OCI-LY1 (cell line): Measurements from ENCODE around the gene LIN9.
"Not testable (repeated sequence)": the region's sequence is repeated elsewhere in the genome, so short reads cannot be mapped to it uniquely, and the experiment has no call there.

ENCODE experiments used
- H2AFZ ChIP-seq: fragments of 200-600 bp; sonication (generic), shearing (Covaris generic); 2 replicates; pipeline ENCODE4 v1.6.0; 2014; ENCODE audit warnings: antibody characterized with exemption, mild to moderate bottlenecking, low read length
- H3F3A ChIP-seq: fragments of 200-600 bp; sonication (generic), shearing (Covaris generic); 2 replicates; pipeline ENCODE4 v1.6.0; 2014; ENCODE audit warnings: mild to moderate bottlenecking, antibody characterized with exemption, low read length, moderate library complexity; ENCODE audit not compliant: insufficient read depth
- H3K27ac ChIP-seq: fragments of 200-600 bp; sonication (generic); 2 replicates; pipeline ENCODE4 v1.5.1; 2014; ENCODE audit warnings: low read length, mixed run types, mild to moderate bottlenecking, low read depth; ENCODE audit not compliant: poor library complexity, severe bottlenecking
- H3K27me3 ChIP-seq: fragments of 200-600 bp; sonication (generic); 2 replicates; pipeline ENCODE4 v1.6.0; 2014; ENCODE audit warnings: antibody characterized with exemption, mild to moderate bottlenecking, low read length, moderate library complexity; ENCODE audit not compliant: insufficient read depth
- H3K36me3 ChIP-seq: fragments of 200-600 bp; sonication (generic); 2 replicates; pipeline ENCODE4 v1.6.1; 2014; ENCODE audit warnings: mild to moderate bottlenecking, antibody characterized with exemption, low read length, moderate library complexity, mixed read lengths; ENCODE audit not compliant: insufficient read depth
- H3K4me1 ChIP-seq: fragments of 200-600 bp; sonication (generic); 2 replicates; pipeline ENCODE4 v1.5.1; 2014; ENCODE audit warnings: mild to moderate bottlenecking, low read length, moderate library complexity; ENCODE audit not compliant: insufficient read depth, severe bottlenecking
- H3K4me2 ChIP-seq: fragments of 200-600 bp; sonication (generic), shearing (Covaris generic); 2 replicates; pipeline ENCODE4 v1.6.1; 2014; ENCODE audit warnings: low read length
- H3K4me3 ChIP-seq: fragments of 200-600 bp; sonication (generic); 2 replicates; pipeline ENCODE4 v1.5.1; 2014; ENCODE audit warnings: low read length, low read depth, mild to moderate bottlenecking, mixed read lengths; ENCODE audit not compliant: poor library complexity, severe bottlenecking
- H3K79me2 ChIP-seq: fragments of 200-600 bp; shearing (Covaris generic); 2 replicates; pipeline ENCODE4 v1.6.1; 2016; ENCODE audit warnings: mixed run types, low read length, mixed read lengths; ENCODE audit not compliant: insufficient read depth
- H3K9ac ChIP-seq: fragments of 200-600 bp; sonication (generic), shearing (Covaris generic); 2 replicates; pipeline ENCODE4 v1.6.1; 2014; ENCODE audit warnings: mild to moderate bottlenecking, low read length, mixed read lengths
- H3K9me2 ChIP-seq: fragments of 200-600 bp; sonication (generic), shearing (Covaris generic); 2 replicates; pipeline ENCODE4 v1.6.1; 2014; ENCODE audit warnings: low read depth, mild to moderate bottlenecking, low read length, mixed read lengths
- H3K9me3 ChIP-seq: fragments of 200-600 bp; shearing (Covaris generic); 2 replicates; pipeline ENCODE4 v1.6.1; 2014; ENCODE audit warnings: low read length, mixed read lengths
- H4K20me1 ChIP-seq: fragments of 200-600 bp; sonication (generic), shearing (Covaris generic); 2 replicates; pipeline ENCODE4 v1.6.0; 2016; ENCODE audit warnings: mild to moderate bottlenecking, low read length; ENCODE audit not compliant: insufficient read depth
- EZH2 ChIP-seq: fragments of 200-600 bp; sonication (generic), shearing (Covaris generic); IDR thresholded peaks from 2 replicates; pipeline ENCODE4 v1.8.0; 2017; ENCODE audit warnings: borderline replicate concordance, mixed run types, mild to moderate bottlenecking, antibody characterized with exemption, low read length, moderate library complexity, mixed read lengths
- TF ChIP-seq, protein P1 (sequence below): fragments of 200-600 bp; sonication (generic), shearing (Covaris generic); IDR thresholded peaks from 2 replicates; pipeline ENCODE4 v1.5.1; 2017; ENCODE audit warnings: mild to moderate bottlenecking, antibody characterized with exemption, low read length, moderate library complexity, mixed read lengths

LIN9 gene

DNA sequence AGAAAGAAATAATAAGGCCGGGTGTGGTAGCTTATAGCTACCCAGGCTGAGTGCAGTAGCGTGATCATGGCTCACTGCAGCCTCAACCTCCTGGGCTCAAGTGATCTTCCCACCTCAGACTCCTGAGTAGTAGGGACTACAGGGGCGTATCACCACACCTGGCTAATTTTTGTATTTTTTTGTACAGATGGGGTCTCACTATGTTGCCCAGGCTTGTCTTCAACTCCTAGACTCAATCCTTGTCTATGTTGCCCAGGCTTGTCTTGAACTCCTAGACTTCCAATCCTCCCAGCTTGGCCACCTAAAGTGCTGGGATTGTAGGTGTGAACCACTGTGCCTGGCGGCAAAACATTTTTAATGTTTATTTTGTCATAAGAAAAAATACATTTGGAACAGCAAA, 55.0 kb downstream of the LIN9 start:
- peaks cover 37% of the 10 kb centered on the region for H3K36me3 ChIP-seq
- H3K27me3 ChIP-seq, result no peaks in the 10 kb centered on the region
- TF ChIP-seq EZH2, result no peak
- TF ChIP-seq, protein P1, sequence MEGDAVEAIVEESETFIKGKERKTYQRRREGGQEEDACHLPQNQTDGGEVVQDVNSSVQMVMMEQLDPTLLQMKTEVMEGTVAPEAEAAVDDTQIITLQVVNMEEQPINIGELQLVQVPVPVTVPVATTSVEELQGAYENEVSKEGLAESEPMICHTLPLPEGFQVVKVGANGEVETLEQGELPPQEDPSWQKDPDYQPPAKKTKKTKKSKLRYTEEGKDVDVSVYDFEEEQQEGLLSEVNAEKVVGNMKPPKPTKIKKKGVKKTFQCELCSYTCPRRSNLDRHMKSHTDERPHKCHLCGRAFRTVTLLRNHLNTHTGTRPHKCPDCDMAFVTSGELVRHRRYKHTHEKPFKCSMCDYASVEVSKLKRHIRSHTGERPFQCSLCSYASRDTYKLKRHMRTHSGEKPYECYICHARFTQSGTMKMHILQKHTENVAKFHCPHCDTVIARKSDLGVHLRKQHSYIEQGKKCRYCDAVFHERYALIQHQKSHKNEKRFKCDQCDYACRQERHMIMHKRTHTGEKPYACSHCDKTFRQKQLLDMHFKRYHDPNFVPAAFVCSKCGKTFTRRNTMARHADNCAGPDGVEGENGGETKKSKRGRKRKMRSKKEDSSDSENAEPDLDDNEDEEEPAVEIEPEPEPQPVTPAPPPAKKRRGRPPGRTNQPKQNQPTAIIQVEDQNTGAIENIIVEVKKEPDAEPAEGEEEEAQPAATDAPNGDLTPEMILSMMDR, result no peak
- H2AFZ ChIP-seq, result no peak overlapping the region
- no peaks in the 10 kb centered on the region for H3K9me3 ChIP-seq
- H3K27ac ChIP-seq, result no peak overlapping the region
- H3K4me3 ChIP-seq, result no peak overlapping the region
- peaks cover 5% of the 10 kb centered on the region; the same call in 1 of the 2 replicates for H3F3A ChIP-seq
- H3K9ac ChIP-seq, result no peak overlapping the region
- no peaks in the 10 kb centered on the region for H3K9me2 ChIP-seq
- H3K4me1 ChIP-seq, result peaks cover 10% of the 10 kb centered on the region
- H3K79me2 ChIP-seq, result no peaks in the 10 kb centered on the region
- H3K4me2 ChIP-seq, result no peak overlapping the region
- H4K20me1 ChIP-seq, result no peaks in the 10 kb centered on the region

DNA sequence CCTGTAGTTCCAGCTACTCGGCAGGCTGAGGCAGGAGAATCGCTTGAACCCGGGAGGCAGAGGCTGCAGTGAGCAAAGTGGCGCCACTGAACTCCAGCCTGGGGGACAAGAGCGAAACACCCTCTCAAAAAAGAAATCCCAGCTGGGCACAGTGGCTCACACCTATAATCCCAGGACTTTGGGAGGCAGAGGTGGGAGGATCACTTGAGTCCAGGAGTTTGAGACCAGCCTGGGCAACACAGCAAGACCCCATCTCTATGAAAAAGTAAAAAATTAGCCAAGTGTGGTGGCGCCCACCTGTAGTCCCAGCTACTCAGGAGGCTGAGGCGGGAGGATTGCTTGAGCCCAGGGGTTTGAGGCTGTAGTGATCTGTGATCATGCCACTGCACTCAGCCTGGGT, 56.1 kb downstream of the LIN9 start:
- Histone ChIP-seq H3K36me3 (peaks cover 37% of the 10 kb centered on the region), H3K4me1 (peaks cover 16% of the 10 kb centered on the region)
- H3K4me2 ChIP-seq, H2AFZ ChIP-seq, H3K9ac ChIP-seq, H3K4me3 ChIP-seq, H3K79me2 ChIP-seq, H3K27ac ChIP-seq, H3K27me3 ChIP-seq, H3K9me2 ChIP-seq, H3K9me3 ChIP-seq, H3F3A ChIP-seq, H4K20me1 ChIP-seq: not testable (repeated sequence)

DNA sequence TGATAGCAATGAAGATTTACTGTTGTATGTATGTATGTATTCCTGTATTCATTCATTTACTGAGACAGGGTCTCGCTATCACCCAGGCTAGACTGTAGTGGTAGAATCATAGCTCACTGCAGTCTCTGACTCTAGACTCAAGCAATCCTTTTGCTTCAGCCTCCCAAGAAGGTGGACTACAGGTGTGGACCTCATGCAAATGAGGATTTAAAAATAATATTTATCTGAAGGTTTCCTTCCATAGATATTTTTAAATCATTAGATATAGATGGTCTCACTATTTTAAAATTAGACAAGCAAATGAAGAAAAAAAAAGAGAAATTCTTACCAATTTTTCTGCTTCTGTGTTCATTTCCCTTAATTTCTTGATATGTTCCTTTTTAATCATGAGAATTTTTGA, 58.5 kb downstream of the LIN9 start:
- H3K4me2 ChIP-seq, result no peak overlapping the region
- H4K20me1 ChIP-seq, result no peaks in the 10 kb centered on the region
- no peaks in the 10 kb centered on the region for H3F3A ChIP-seq
- H3K9ac ChIP-seq, result no peak overlapping the region
- H3K9me2 ChIP-seq, result no peaks in the 10 kb centered on the region
- H3K27me3 ChIP-seq, result no peaks in the 10 kb centered on the region
- no peak overlapping the region for H3K27ac ChIP-seq
- peaks cover 43% of the 10 kb centered on the region for H3K36me3 ChIP-seq
- TF ChIP-seq EZH2, result no peak
- TF ChIP-seq, protein P1, result no peak
- no peak overlapping the region for H3K4me3 ChIP-seq
- no peaks in the 10 kb centered on the region for H3K79me2 ChIP-seq
- no peak overlapping the region for H2AFZ ChIP-seq
- peaks cover 16% of the 10 kb centered on the region for H3K4me1 ChIP-seq
- no peaks in the 10 kb centered on the region for H3K9me3 ChIP-seq

DNA sequence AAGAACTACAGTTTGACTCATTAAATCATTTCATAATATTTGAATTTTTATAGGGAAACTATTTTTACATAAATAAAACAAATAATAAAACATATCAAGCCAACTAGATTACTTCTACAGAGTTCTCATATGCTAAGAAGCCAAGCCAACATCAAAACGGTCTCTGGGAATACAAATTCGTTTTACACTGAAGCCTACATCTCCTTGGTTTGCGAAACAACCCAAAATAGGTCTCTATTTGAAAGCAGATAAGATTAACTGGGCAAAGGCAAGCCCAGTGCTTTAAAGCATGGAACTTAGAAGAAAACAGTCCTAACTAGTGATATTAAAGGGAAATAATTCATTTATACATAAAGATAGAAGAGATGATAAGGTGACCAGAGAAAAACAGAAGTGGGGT, 60.2 kb downstream of the LIN9 start:
- no peak overlapping the region for H3K27ac ChIP-seq
- peaks cover 16% of the 10 kb centered on the region for H3K4me1 ChIP-seq
- TF ChIP-seq, protein P1, result no peak
- no peak for TF ChIP-seq EZH2
- no peaks in the 10 kb centered on the region for H3K9me3 ChIP-seq
- no peak overlapping the region for H3K4me3 ChIP-seq
- no peaks in the 10 kb centered on the region for H3F3A ChIP-seq
- H3K27me3 ChIP-seq, result no peaks in the 10 kb centered on the region
- no peak overlapping the region for H3K4me2 ChIP-seq
- no peak overlapping the region for H2AFZ ChIP-seq
- H3K9me2 ChIP-seq, result no peaks in the 10 kb centered on the region
- no peaks in the 10 kb centered on the region for H4K20me1 ChIP-seq
- H3K36me3 ChIP-seq, result peaks cover 49% of the 10 kb centered on the region
- no peaks in the 10 kb centered on the region for H3K79me2 ChIP-seq
- no peak overlapping the region for H3K9ac ChIP-seq
